HepG2 (cell line): Measurements from ENCODE around the gene IFNA8. TPM values are rescaled to one million over a fixed set of nuclear protein-coding genes. Genes with fewer than 3 reads are reported as not detected.
A peak's percentile ranks its signal among the peaks of the same experiment; 100 is the strongest.

ENCODE experiments used
- ATAC-seq: fragments of 200-7000 bp; cut with Tn5 transposase; 3 replicates; pipeline ENCODE4 v1.9.1; 2020; ENCODE audit warnings: mild to moderate bottlenecking, moderate library complexity
- BruUV-seq: library from RNA; stranded (reverse); fragments of 400-500 nt; replicated peaks from 2 replicates; lab custom pipeline; 2021; lab: Mats Ljungman, UMichigan
- CTCF ChIA-PET: fragments of 300-600 bp; formaldehyde crosslinking; extraction: SDS; loops from one replicate; lab custom pipeline; 2021; ENCODE audit warnings: low total read pairs, inconsistent platforms, low intra/inter-chr PET ratio; lab: Yijun Ruan, JAX
- POLR2A ChIA-PET: fragments of 350-600 bp; sonication (Branson Sonifier 250); formaldehyde crosslinking; loops from one replicate; lab custom pipeline; 2020; ENCODE audit warnings: antibody characterized with exemption, inconsistent platforms; lab: Yijun Ruan, JAX
- DNase-seq: peaks from one replicate; pipeline ENCODE4 v3.0.0-alpha.2; 2015; ENCODE audit warnings: low spot score
- FAIRE-seq: peaks from 3 replicates; lab custom pipeline; 2011; peaks lifted over from hg19 to GRCh38; lab: Jason Lieb, UNC
- H2AFZ ChIP-seq: one replicate; pipeline ENCODE4 v1.6.1; 2011; ENCODE audit warnings: low read length, inconsistent platforms
- H3K27ac ChIP-seq: fragments of 300-600 bp; 3 replicates; pipeline ENCODE4 v1.8.0; 2011; ENCODE audit warnings: mixed run types, mild to moderate bottlenecking, mixed read lengths, low read length, inconsistent platforms; ENCODE audit not compliant: insufficient read depth; ENCODE audit errors: extremely low read length
- H3K27me3 ChIP-seq, 2 experiments: fragments of 200-600 bp in 1 of 2; 2 replicates in 1 of 2; 3 replicates in 1 of 2; pipeline versions ENCODE4 v1.6.0 to v1.8.0; 2011; ENCODE audit warnings: low read length in 2 of 2, mild to moderate bottlenecking in 2 of 2, moderate library complexity in 2 of 2, inconsistent platforms in 1 of 2; ENCODE audit not compliant: insufficient read depth in 2 of 2, control insufficient read depth in 1 of 2
- H3K36me3 ChIP-seq, 2 experiments: fragments of 200-600 bp in 1 of 2; replicated peaks in 1 of 2; 2 replicates in 1 of 2; 3 replicates in 1 of 2; pipeline versions ENCODE4 v1.5.1 to v1.8.0; 2011; ENCODE audit warnings: low read length in 2 of 2, inconsistent platforms in 1 of 2; ENCODE audit not compliant: insufficient read depth in 2 of 2, control insufficient read depth in 1 of 2
- H3K4me1 ChIP-seq: 2 replicates; pipeline ENCODE4 v1.5.1; 2012; ENCODE audit warnings: low read length, inconsistent platforms; ENCODE audit not compliant: insufficient read depth
- H3K4me2 ChIP-seq: 2 replicates; pipeline ENCODE4 v1.6.0; 2011; ENCODE audit warnings: low read depth, low read length, inconsistent platforms
- H3K4me3 ChIP-seq, 3 experiments: fragments of 200-600 bp in 1 of 3; sonication (generic), shearing (Covaris generic) in 1 of 3; replicated peaks in 1 of 3; 2 replicates each; pipeline ENCODE4 v1.5.1; 2011 to 2016; ENCODE audit warnings: low read length in 3 of 3, inconsistent platforms in 2 of 3, low read depth in 2 of 3, mild to moderate bottlenecking in 2 of 3, control low read depth in 1 of 3, mixed read lengths in 1 of 3; ENCODE audit not compliant: insufficient read depth in 1 of 3
- H3K79me2 ChIP-seq: one replicate; pipeline ENCODE4 v1.6.1; 2011; ENCODE audit warnings: low read length, inconsistent platforms; ENCODE audit not compliant: insufficient read depth
- H3K9ac ChIP-seq: 2 replicates; pipeline ENCODE4 v1.6.0; 2011; ENCODE audit warnings: mild to moderate bottlenecking, low read depth, low read length, inconsistent platforms; ENCODE audit not compliant: insufficient read depth
- H3K9me3 ChIP-seq: 2 replicates; pipeline ENCODE4 v1.5.1; 2012; ENCODE audit warnings: mild to moderate bottlenecking, low read length
- H4K20me1 ChIP-seq: 2 replicates; pipeline ENCODE4 v1.6.0; 2011; ENCODE audit warnings: inconsistent platforms, mild to moderate bottlenecking, low read length, moderate library complexity; ENCODE audit not compliant: insufficient read depth
- ARNT2 ChIP-seq: sonication (generic); formaldehyde crosslinking; IDR thresholded peaks from 2 replicates; pipeline ENCODE4 v1.8.0; 2022; ENCODE audit warnings: mild to moderate bottlenecking, low read depth, missing genetic modification reagents, moderate library complexity
- ATF2 ChIP-seq: sonication (generic); formaldehyde crosslinking; IDR thresholded peaks from 2 replicates; pipeline ENCODE4 v1.4.0; 2020; ENCODE audit warnings: missing genetic modification reagents
- E2F1 ChIP-seq: sonication (generic); formaldehyde crosslinking; IDR thresholded peaks from 2 replicates; pipeline ENCODE4 v1.5.0; 2020; ENCODE audit warnings: missing genetic modification reagents
- GPBP1L1 ChIP-seq: sonication (generic); formaldehyde crosslinking; IDR thresholded peaks from 2 replicates; pipeline ENCODE4 v1.5.0; 2020; ENCODE audit warnings: mild to moderate bottlenecking, missing genetic modification reagents
- MAF1 ChIP-seq: sonication (generic); formaldehyde crosslinking; IDR thresholded peaks from 2 replicates; pipeline ENCODE4 v1.5.0; 2020; ENCODE audit warnings: missing genetic modification reagents, borderline replicate concordance
- MAFF ChIP-seq: IDR thresholded peaks from 2 replicates; pipeline ENCODE4 v1.6.1; 2011; ENCODE audit warnings: low read depth, low read length, improper control_type of control experiment
- MAFK ChIP-seq, 2 experiments: IDR thresholded peaks in 1 of 2; conservative IDR thresholded peaks in 1 of 2; 2 replicates each; pipeline ENCODE4 v1.6.1; 2011; ENCODE audit warnings: improper control_type of control experiment in 2 of 2, low read length in 2 of 2
- PBX2 ChIP-seq: IDR thresholded peaks from 2 replicates; pipeline ENCODE4 v1.6.1; 2016; ENCODE audit warnings: control low read depth
- SALL1 ChIP-seq: sonication (generic); formaldehyde crosslinking; IDR thresholded peaks from 2 replicates; pipeline ENCODE4 v1.8.0; 2022; ENCODE audit warnings: mild to moderate bottlenecking, missing genetic modification reagents
- SIN3A ChIP-seq: IDR thresholded peaks from 2 replicates; pipeline ENCODE4 v1.6.1; 2011; ENCODE audit warnings: low read depth, mild to moderate bottlenecking, control low read depth, low read length, borderline replicate concordance
- THYN1 ChIP-seq: sonication (generic); formaldehyde crosslinking; IDR thresholded peaks from 2 replicates; pipeline ENCODE4 v1.8.1; 2023; ENCODE audit warnings: low read depth, mild to moderate bottlenecking, moderate library complexity, missing genetic modification reagents, borderline replicate concordance
- ZBTB37 ChIP-seq: sonication (generic); formaldehyde crosslinking; IDR thresholded peaks from 2 replicates; pipeline ENCODE4 v1.4.0; 2020; ENCODE audit warnings: mild to moderate bottlenecking, missing genetic modification reagents
- ZNF124 ChIP-seq: sonication (generic); formaldehyde crosslinking; IDR thresholded peaks from 2 replicates; pipeline ENCODE4 v1.4.0; 2020; ENCODE audit warnings: missing genetic modification reagents
- ZNF598 ChIP-seq: sonication (generic); formaldehyde crosslinking; IDR thresholded peaks from 2 replicates; pipeline ENCODE4 v1.5.1; 2020; ENCODE audit warnings: mild to moderate bottlenecking, missing genetic modification reagents, borderline replicate concordance
- ZNF780A ChIP-seq: sonication (generic); formaldehyde crosslinking; IDR thresholded peaks from 2 replicates; pipeline ENCODE4 v1.8.0; 2022; ENCODE audit warnings: mild to moderate bottlenecking, missing genetic modification reagents, moderate library complexity
- WGBS: methylation state at CpG from one replicate; pipeline ENCODE4 v1.1.6; 2017; ENCODE audit warnings: low lambda C conversion rate; 5-methylcytosine and 5-hydroxymethylcytosine counted together
- in situ Hi-C: cut with HindIII; loops from 2 replicates; pipeline ENCODE4 v1.10.0; 2017; ENCODE audit warnings: low pct_unique_long_range_greater_than_20kb; ENCODE audit not compliant: extremely low pct_ligation_motif_present
- intact Hi-C: fragments of 100-400 bp; cut with micrococcal nuclease; formaldehyde crosslinking; loops from one replicate; pipeline ENCODE4 v1.10.0; 2022; ENCODE audit not compliant: unreplicated experiment
- polyA plus RNA-seq, 8 experiments: library from polyadenylated mRNA; depleted of rRNA in 3 of 8; stranded (reverse) in 7 of 8; unstranded in 1 of 8; fragments of >200 nt; fragmentation: Illumina TruSeq in 4 of 8; extraction: Trizol in 4 of 8; gene quantifications; 2 replicates each; pipeline versions ENCODE4 v1.2.1 to v1.2.3, GENCODE V29; 2011 to 2016; ENCODE audit warnings: low read depth in 4 of 8, missing spikeins in 1 of 8, mixed read lengths in 1 of 8; ENCODE audit not compliant: insufficient read depth in 1 of 8
- total RNA-seq, 5 experiments: library from RNA; depleted of rRNA; stranded (reverse); fragments of >200 nt; fragmentation: Illumina TruSeq; extraction: Trizol; gene quantifications; 2 replicates each; pipeline ENCODE4 v1.2.3, GENCODE V29; 2016; ENCODE audit warnings: low read depth in 1 of 5

IFNA8 gene
- total and polyA plus RNA-seq, 2 of the 13 experiments (the other 11 are each of a cell fraction or from before 2014, with no cell fraction given): not detected

- no peak for TF ChIP-seq GPBP1L1 (CRISPR knock-in tag)
- TF ChIP-seq ZBTB37 (CRISPR knock-in tag): no peak
- no peak for TF ChIP-seq SALL1 (CRISPR knock-in tag)
- TF ChIP-seq MAF1 (CRISPR knock-in tag): no peak
- TF ChIP-seq ZNF780A (CRISPR knock-in tag): no peak
- TF ChIP-seq ARNT2 (CRISPR knock-in tag): no peak
- no peak for TF ChIP-seq SIN3A
These were observed 5.5 kb downstream of the IFNA8 start (continued) for GRCh38 chr9:21414220-21414940.

GRCh38 chr9:21415493-21416267 is 6.8 kb downstream of the IFNA8 start:
- Histone ChIP-seq H3K9me3 (no peaks in the 10 kb centered on the region), H3K9ac (no peak overlapping the region), H3K27me3 (no peaks in the 10 kb centered on the region), H3K4me3 (no peak overlapping the region), H3K4me2 (no peak overlapping the region), H3K36me3 (no peaks in the 10 kb centered on the region), H3K79me2 (no peaks in the 10 kb centered on the region), H4K20me1 (no peaks in the 10 kb centered on the region), H3K27ac (no peak overlapping the region), H2AFZ (no peak overlapping the region), H3K4me1 (no peaks in the 10 kb centered on the region)
- in situ Hi-C loops (no loop called here), intact Hi-C loops (no loop called here)
- POLR2A ChIA-PET: no interaction called here
- CTCF ChIA-PET: no interaction called here
- FAIRE-seq (no peak), ATAC-seq (no peak), DNase-seq (no peak)
- BruUV-seq: no TSS peak
- 6% methylated on average over 5 of the region's 5 CpGs for WGBS
- TF ChIP-seq MAFF (peak; percentile 77), THYN1 (no peak), ATF2 (CRISPR knock-in tag) (no peak), ZNF124 (no peak), PBX2 (CRISPR knock-in tag) (no peak), ZNF598 (CRISPR knock-in tag) (no peak), E2F1 (CRISPR knock-in tag) (no peak), MAFK (conservative IDR thresholded peaks at IDR 0.05 in 1 of 2, IDR thresholded peaks at IDR 0.05 in 1 of 2; ENCODE audit: low read length in 2 of 2) (peak; percentile 74 to 87)
